ENCODE measurements around the gene EDIL3.

Gene EDIL3

DNA sequence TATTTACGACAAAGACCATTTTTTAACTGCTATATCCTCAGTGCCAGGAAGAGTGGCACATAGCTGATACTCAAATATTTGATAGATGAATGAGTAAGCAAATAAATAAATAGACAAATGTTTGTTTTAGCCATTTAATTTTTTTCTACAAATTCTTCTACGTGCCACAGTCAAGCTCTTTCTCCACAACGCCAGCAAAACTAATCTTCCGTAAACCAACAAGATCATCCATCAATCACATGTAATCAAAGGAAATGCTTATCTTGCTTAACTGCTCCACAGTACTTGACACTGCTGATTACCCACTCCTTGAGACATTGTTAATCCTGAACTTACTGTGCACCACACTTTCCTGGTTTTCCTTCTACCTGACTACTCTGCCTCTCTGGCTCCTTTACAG lies 136.7 kb downstream of the EDIL3 start:
- FAIRE-seq (peak; percentile 94), DNase-seq (ENCODE audit: insufficient read length, low spot score) (no peak)
- TF ChIP-seq, protein P1, sequence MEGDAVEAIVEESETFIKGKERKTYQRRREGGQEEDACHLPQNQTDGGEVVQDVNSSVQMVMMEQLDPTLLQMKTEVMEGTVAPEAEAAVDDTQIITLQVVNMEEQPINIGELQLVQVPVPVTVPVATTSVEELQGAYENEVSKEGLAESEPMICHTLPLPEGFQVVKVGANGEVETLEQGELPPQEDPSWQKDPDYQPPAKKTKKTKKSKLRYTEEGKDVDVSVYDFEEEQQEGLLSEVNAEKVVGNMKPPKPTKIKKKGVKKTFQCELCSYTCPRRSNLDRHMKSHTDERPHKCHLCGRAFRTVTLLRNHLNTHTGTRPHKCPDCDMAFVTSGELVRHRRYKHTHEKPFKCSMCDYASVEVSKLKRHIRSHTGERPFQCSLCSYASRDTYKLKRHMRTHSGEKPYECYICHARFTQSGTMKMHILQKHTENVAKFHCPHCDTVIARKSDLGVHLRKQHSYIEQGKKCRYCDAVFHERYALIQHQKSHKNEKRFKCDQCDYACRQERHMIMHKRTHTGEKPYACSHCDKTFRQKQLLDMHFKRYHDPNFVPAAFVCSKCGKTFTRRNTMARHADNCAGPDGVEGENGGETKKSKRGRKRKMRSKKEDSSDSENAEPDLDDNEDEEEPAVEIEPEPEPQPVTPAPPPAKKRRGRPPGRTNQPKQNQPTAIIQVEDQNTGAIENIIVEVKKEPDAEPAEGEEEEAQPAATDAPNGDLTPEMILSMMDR (IDR thresholded peaks at IDR 0.05; ENCODE audit: insufficient read depth, missing control alignments): no peak

DNA sequence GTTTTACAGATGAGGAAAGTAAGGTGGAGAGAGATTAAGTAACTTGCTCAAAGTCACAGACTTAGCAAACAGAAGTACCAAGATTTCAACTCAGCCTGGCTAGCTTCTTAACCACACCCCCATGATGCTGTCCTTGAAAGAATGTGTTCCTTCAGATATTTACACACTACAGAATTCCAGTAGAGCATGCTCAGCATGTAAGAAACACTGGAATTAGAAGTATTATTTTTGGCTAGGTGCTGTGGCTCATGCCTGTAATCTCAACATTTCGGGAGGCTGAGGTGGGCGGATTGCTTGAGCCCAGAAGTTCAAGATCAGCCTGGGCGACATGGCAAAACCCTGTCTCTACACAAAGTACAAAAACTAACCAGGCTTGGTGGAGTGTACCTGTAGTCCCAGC lies 142.4 kb downstream of the EDIL3 start:
- DNase-seq (ENCODE audit: insufficient read length, low spot score): no peak
- no peak for FAIRE-seq
- TF ChIP-seq, protein P1 (IDR thresholded peaks at IDR 0.05; ENCODE audit: insufficient read depth, missing control alignments): no peak

DNA sequence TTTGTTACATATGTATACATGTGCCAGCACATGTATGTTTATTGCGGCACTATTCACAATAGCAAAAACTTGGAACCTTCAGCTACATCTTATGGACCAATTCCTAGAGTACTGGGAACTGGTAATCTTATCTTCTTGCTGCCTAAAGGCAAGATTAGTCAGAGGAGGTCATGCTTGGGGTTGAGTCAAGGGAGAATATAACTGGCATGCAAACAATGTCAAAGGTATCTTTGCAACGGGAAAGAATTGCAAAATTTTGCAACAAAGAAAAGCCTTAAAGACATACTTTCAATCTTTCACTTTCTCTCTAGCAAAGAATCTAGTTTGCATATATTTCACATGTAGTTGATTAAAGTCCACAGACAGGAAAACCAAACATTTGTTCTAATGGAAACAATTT lies 145.2 kb downstream of the EDIL3 start:
- FAIRE-seq (no peak), DNase-seq (ENCODE audit: insufficient read length, low spot score) (no peak)
- TF ChIP-seq, protein P1 (IDR thresholded peaks at IDR 0.05; ENCODE audit: insufficient read depth, missing control alignments): no peak

DNA sequence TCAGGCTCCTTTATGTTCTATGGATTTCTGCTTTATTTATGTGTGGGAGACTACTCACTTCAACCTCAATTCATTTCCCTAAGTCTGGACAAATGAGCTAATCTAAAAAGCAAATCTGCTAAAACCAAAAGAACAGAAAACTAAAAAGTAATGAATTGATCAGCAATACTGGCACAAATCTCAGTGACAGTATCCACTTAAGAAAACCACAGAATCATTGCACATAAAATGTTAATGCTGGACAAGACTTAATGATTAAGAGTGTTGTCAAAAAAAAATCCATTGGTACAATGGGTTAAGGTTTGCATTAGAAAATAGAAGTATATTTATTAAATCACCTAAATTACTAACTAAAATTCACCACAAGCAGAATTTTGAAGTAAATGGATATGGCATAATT lies 147.6 kb downstream of the EDIL3 start:
- TF ChIP-seq, protein P1 (IDR thresholded peaks at IDR 0.05; ENCODE audit: insufficient read depth, missing control alignments): no peak
- no peak for DNase-seq (ENCODE audit: insufficient read length, low spot score)
- FAIRE-seq: no peak

DNA sequence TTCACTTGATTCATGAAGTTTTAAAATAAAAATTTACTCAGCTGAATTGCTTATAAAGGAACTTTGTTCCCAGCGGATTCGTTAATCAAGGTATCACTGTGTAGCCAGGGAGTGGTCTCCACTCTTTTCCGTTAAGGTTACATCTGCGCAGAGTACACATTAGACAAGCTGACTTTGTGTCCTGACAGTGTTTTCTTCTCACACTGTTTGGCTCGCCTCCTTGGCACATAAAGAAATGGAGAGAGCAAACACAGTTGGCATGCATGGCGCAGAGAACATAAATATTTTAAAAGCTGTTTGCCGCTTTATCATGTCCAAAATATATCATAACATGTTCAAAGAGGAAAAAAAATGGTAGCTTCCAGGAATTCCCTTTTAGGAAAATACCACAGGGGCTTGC lies 153.2 kb downstream of the EDIL3 start:
- FAIRE-seq (no peak), DNase-seq (ENCODE audit: insufficient read length, low spot score) (no peak)
- TF ChIP-seq, protein P1 (IDR thresholded peaks at IDR 0.05; ENCODE audit: insufficient read depth, missing control alignments): no peak

DNA sequence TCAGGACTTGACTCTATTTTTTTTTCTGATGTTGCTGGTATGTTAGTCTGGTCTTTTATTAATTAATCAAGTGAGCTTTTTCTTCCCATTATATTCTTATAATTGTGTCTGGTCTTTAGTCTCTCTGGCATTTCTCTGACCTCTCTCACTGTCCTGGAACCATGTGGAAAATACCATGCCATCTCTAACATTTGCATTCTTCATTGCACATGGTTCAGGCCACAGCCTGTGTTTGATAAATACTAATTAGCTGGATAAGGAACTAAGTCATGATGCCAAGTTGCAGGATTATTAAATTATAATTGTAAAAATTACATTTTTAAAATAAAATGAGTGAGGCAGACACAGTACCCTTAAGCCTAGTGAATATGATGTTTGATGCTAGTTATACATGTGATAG lies 155.6 kb downstream of the EDIL3 start:
- no peak for FAIRE-seq
- TF ChIP-seq, protein P1 (IDR thresholded peaks at IDR 0.05; ENCODE audit: insufficient read depth, missing control alignments): no peak
- DNase-seq (ENCODE audit: insufficient read length, low spot score): no peak

DNA sequence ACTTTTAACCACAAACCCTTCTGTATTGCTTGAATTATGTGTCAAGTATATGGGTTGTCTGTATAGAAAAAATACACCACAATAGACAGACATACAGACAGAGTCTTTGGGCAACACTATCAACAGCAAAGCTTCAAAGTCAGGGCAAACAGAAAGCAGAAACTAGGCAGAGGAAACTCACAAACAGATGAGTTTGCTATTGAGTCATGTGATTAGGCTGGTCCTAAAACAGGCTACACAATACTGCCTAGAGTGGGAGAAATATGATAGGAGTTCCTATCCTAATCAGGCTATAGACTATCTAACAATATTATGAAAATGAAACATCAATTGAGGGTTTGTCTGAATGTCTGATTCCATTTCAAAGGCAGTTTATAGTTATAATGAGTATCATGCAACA lies 156.4 kb downstream of the EDIL3 start:
- FAIRE-seq (no peak), DNase-seq (ENCODE audit: insufficient read length, low spot score) (no peak)
- TF ChIP-seq, protein P1 (IDR thresholded peaks at IDR 0.05; ENCODE audit: insufficient read depth, missing control alignments): no peak

All from D721Med (cell line).